ENCODE data around the gene OVAAL. TPM values are rescaled to one million over a fixed set of nuclear protein-coding genes. Genes with fewer than 3 reads are reported as not detected.
A peak's percentile ranks its signal among the peaks of the same experiment; 100 is the strongest.

The OVAAL gene
- total RNA-seq, 1 donor from 2014 or later: not detected

DNA sequence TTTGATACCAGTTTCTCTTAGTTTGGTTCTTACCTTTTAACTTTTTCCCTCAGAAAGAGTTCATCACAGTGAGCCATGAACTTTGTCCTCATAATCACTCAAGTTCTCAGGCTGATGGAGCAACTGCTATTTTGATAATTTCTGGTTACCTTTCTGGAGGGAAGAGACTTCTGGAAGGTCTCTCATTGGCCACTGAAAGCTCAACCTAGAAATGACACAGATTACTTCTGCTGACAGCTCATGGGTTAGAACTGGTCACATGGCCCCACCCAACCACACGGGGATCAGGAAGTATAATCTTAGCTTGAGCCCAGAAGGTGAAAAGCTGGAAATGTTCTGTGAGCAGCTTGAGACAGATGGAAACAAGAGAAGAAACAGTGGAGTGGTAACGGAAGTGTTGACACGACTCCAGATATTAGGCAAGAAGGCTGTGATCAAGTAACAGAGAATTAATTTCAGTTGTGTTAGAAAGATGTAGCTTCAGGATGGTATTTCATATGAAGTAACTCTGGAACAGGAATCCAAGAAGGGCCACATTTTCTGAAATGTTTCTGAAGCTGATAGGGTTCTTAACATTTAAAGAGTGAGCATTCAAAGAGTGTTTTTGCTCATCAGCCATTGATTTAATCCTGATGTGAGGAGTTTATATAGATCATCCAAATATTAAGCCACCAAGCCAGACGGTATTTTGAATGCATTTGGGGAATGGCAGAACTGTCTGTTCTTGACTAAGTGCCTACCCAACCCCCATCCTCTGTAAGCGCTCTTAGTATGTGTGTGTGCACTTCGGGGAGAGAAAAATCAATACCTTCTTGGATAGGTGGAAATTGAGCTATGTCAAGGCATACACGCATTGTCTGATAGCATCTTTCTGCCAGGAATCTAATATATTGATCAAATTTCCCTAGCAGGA is 51.1 kb downstream of the OVAAL start:
- Mint-ChIP-seq H3K4me1 (peaks cover 30% of the 10 kb centered on the region), H3K27me3 (ENCODE audit: low read depth) (no peaks in the 10 kb centered on the region), H3K9me3 (peaks cover 5% of the 10 kb centered on the region), H3K36me3 (ENCODE audit: low read depth) (no peaks in the 10 kb centered on the region), H3K4me3 (no peak overlapping the region), H3K27ac (ENCODE audit: unreplicated experiment) (peak overlapping the region; percentile 29)
- no peak for DNase-seq (ENCODE audit: low read depth, low spot score)
- no peak for TF ChIP-seq CTCF (conservative IDR thresholded peaks at IDR 0.05)

- Mint-ChIP-seq H3K27ac (ENCODE audit: unreplicated experiment) (peak overlapping the region; percentile 29), H3K9me3 (peaks cover 5% of the 10 kb centered on the region), H3K4me1 (peaks cover 27% of the 10 kb centered on the region), H3K27me3 (ENCODE audit: low read depth) (no peaks in the 10 kb centered on the region), H3K4me3 (no peak overlapping the region), H3K36me3 (ENCODE audit: low read depth) (no peaks in the 10 kb centered on the region)
- TF ChIP-seq CTCF (conservative IDR thresholded peaks at IDR 0.05): no peak
- DNase-seq (ENCODE audit: low read depth, low spot score): no peak
These were observed 51.8 kb downstream of the OVAAL start for GRCh38 chr1:180610556-180611015.

DNA sequence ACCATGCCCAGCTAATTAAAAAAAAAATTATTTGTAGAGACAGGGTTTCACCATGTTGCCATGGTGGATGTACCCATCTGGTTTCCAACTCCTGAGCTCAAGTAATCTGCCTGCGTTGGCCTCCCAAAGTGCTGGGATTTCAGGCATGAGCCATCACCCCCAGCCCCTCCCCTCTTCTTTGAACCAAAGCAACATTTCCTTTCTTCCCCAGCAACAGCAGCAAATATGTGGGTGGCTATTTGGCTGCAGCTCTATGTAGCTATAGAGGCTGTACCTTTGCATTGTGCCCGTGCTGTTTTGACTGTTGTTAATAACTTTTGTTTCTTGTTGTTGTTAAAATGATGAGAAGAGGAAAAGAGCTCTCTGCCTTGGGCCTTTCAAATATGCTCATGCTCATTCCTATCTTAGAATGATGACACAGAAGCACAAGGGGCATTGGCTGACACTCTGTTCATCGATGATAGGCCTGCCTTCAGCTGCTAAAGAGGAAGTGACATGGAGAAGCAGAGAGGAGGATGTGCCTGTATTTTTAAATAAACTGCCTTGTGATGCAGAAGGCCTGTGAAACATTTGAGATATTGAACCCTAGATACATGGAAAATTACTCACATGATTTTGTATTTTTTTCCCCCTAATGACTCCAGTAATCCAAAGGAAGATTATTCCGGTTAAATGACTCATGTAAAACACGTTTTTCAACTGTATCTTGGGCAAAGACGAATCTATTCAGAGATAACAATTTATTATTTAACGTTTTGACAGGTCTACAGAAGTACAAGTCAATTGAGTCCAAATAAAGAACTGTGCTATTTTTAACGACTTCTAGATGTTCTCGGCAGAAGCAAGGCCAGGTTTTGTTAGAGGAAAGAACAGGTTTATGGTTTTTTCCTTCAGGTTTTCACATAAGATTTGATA is 52.5 kb downstream of the OVAAL start:
- Mint-ChIP-seq H3K27me3 (ENCODE audit: low read depth) (no peaks in the 10 kb centered on the region), H3K4me1 (peaks cover 20% of the 10 kb centered on the region), H3K9me3 (peaks cover 5% of the 10 kb centered on the region), H3K4me3 (no peak overlapping the region), H3K36me3 (ENCODE audit: low read depth) (no peaks in the 10 kb centered on the region), H3K27ac (ENCODE audit: unreplicated experiment) (no peak overlapping the region)
- no peak for DNase-seq (ENCODE audit: low read depth, low spot score)
- no peak for TF ChIP-seq CTCF (conservative IDR thresholded peaks at IDR 0.05)

DNA sequence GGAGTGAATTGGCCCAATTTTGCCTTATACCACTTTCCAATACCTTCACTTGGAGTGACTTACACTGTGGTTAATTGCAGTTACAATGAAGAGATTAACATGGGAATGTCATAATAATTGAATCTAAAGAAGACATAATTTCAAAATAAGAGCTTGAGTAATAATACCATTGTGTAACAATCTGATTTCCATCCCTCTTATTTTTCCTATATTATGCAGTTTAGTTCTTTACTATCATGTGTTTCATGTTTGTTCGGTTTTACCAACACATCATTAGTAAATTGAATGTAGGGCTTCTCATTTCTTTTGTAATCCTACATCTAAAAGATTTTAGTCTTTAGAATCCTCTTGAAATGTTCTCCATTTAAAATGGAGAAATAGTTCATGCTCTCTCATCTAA is 53.9 kb downstream of the OVAAL start:
- Mint-ChIP-seq H3K4me1 (peaks cover 15% of the 10 kb centered on the region), H3K27ac (ENCODE audit: unreplicated experiment) (no peak overlapping the region), H3K9me3 (peaks cover 2% of the 10 kb centered on the region), H3K36me3 (ENCODE audit: low read depth) (no peaks in the 10 kb centered on the region), H3K4me3 (no peak overlapping the region), H3K27me3 (ENCODE audit: low read depth) (no peaks in the 10 kb centered on the region)
- TF ChIP-seq CTCF (conservative IDR thresholded peaks at IDR 0.05): no peak
- DNase-seq (ENCODE audit: low read depth, low spot score): no peak

DNA sequence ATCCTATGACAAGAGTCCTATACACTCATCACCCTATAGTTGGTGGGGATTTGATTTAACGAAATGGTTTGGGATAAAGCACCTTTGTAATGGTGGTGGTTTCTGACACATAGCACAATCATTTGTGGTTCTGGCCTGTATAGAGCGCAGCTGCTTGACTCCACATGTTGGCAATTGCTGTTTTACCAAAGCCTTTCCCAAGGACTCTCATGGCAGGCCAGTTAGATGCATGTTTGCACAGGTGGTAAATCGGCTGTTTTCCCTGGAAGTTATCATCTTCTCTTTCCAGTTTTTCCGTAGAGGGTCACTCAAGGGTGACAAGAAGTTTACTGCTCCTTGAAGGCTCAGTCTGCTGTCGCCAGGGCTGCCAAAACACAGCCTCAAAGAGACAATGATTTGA is 56.0 kb downstream of the OVAAL start:
- no peaks in the 10 kb centered on the region for H3K36me3 Mint-ChIP-seq (ENCODE audit: low read depth)
- no peak for DNase-seq (ENCODE audit: low read depth, low spot score)
- H3K9me3 Mint-ChIP-seq: peaks cover 2% of the 10 kb centered on the region
- H3K27ac Mint-ChIP-seq (ENCODE audit: unreplicated experiment): no peak overlapping the region
- H3K4me1 Mint-ChIP-seq: peaks cover 15% of the 10 kb centered on the region
- TF ChIP-seq CTCF (conservative IDR thresholded peaks at IDR 0.05): no peak
- H3K4me3 Mint-ChIP-seq: no peak overlapping the region
- no peaks in the 10 kb centered on the region for H3K27me3 Mint-ChIP-seq (ENCODE audit: low read depth)

Measured in neural crest cell (in vitro differentiated cells).